HCT116 (cell line): ENCODE results near the gene OVCH2. TPM values are rescaled to one million over a fixed set of nuclear protein-coding genes. Genes with fewer than 3 reads are reported as not detected.

Experiments used
- ATAC-seq: fragments of 200-7000 bp; cut with Tn5 transposase; 2 replicates; pipeline ENCODE4 v1.9.1; 2020; ENCODE audit warnings: mild to moderate bottlenecking, moderate library complexity
- BruUV-seq: library from RNA; stranded (reverse); fragments of 400-500 nt; replicated peaks from 2 replicates; lab custom pipeline; 2021; lab: Mats Ljungman, UMichigan
- CTCF ChIA-PET: fragments of 300-600 bp; sonication (Branson Sonifier 250); formaldehyde crosslinking; loops from one replicate; lab custom pipeline; 2021; ENCODE audit warnings: antibody characterized with exemption; lab: Charles Lee
- POLR2A ChIA-PET: fragments of 300-600, 350-600 bp; sonication (Branson Sonifier 250); formaldehyde crosslinking; loops from one replicate; lab custom pipeline; 2021; ENCODE audit warnings: antibody characterized with exemption; lab: Charles Lee
- RAD21 ChIA-PET, 2 experiments: fragments of 300-600 bp; sonication (Branson Sonifier 250); formaldehyde crosslinking; loops; one replicate each; lab custom pipeline; 2023; ENCODE audit warnings: low total read pairs in 2 of 2; ENCODE audit not compliant: uncharacterized antibody in 2 of 2, unreplicated experiment in 2 of 2, low non-redundant PET in 1 of 2; lab: Charles Lee
- DNase-seq: peaks from one replicate; pipeline ENCODE4 v3.0.0-alpha.2; 2010; ENCODE audit warnings: low read depth, low spot score
- H2AFZ ChIP-seq: fragments of 200-600 bp; shearing (Covaris generic), sonication (generic); 2 replicates; pipeline ENCODE4 v1.6.1; 2017; ENCODE audit warnings: low read depth, mixed run types, mixed read lengths, antibody characterized with exemption, low read length; ENCODE audit not compliant: poor library complexity, severe bottlenecking
- H3K27ac ChIP-seq: 2 replicates; pipeline ENCODE4 v1.5.1; 2012; ENCODE audit warnings: low read depth, low read length
- H3K27me3 ChIP-seq: fragments of 200-600 bp; sonication (generic); 2 replicates; pipeline ENCODE4 v1.6.1; 2016; ENCODE audit warnings: mixed run types, low read length, mixed read lengths; ENCODE audit not compliant: insufficient read depth
- H3K36me3 ChIP-seq, 2 experiments: fragments of 200-500 bp in 1 of 2; fragments of 200-600 bp in 1 of 2; sonication (Bioruptor generic) in 1 of 2; sonication (generic) in 1 of 2; 2 replicates each; pipeline versions ENCODE4 v1.5.1 to v1.6.1; 2014 to 2016; ENCODE audit warnings: low read length in 2 of 2, inconsistent platforms in 1 of 2, mixed read lengths in 1 of 2, mixed run types in 1 of 2; ENCODE audit not compliant: insufficient read depth in 2 of 2, control insufficient read depth in 1 of 2
- H3K4me1 ChIP-seq, 2 experiments: fragments of 200-600 bp in 1 of 2; sonication (generic) in 1 of 2; 2 replicates each; pipeline versions ENCODE4 v1.5.1 to v1.6.1; 2012 to 2017; ENCODE audit warnings: low read length in 2 of 2, inconsistent platforms in 1 of 2, mild to moderate bottlenecking in 1 of 2, mixed read lengths in 1 of 2, mixed run types in 1 of 2, moderate library complexity in 1 of 2; ENCODE audit not compliant: insufficient read depth in 2 of 2, control insufficient read depth in 1 of 2
- H3K4me2 ChIP-seq: fragments of 200-600 bp; sonication (generic); 2 replicates; pipeline ENCODE4 v1.6.1; 2017; ENCODE audit warnings: mixed run types, low read length, mixed read lengths
- H3K4me3 ChIP-seq, 2 experiments: fragments of 200-600 bp in 1 of 2; sonication (generic) in 1 of 2; replicated peaks in 1 of 2; 2 replicates each; pipeline ENCODE4 v1.5.1; 2011 to 2016; ENCODE audit warnings: low read length in 2 of 2, control low read depth in 1 of 2, low read depth in 1 of 2, mild to moderate bottlenecking in 1 of 2, mixed read lengths in 1 of 2, mixed run types in 1 of 2
- H3K79me2 ChIP-seq: fragments of 200-600 bp; sonication (generic); 2 replicates; pipeline ENCODE4 v1.6.1; 2017; ENCODE audit warnings: mild to moderate bottlenecking, mixed run types, low read length, moderate library complexity, mixed read lengths; ENCODE audit not compliant: insufficient read depth
- H3K9ac ChIP-seq: fragments of 200-600 bp; sonication (generic); 2 replicates; pipeline ENCODE4 v1.6.1; 2016; ENCODE audit warnings: low read length, mixed read lengths
- H3K9me2 ChIP-seq: fragments of 200-600 bp; sonication (generic), shearing (Covaris generic); 2 replicates; pipeline ENCODE4 v1.6.1; 2017; ENCODE audit warnings: mixed run types, mild to moderate bottlenecking, moderate library complexity; ENCODE audit not compliant: insufficient read depth
- H3K9me3 ChIP-seq, 2 experiments: fragments of 200-500 bp in 1 of 2; fragments of 200-600 bp in 1 of 2; sonication (Bioruptor generic) in 1 of 2; sonication (generic) in 1 of 2; 2 replicates each; pipeline ENCODE4 v1.6.1; 2014 to 2017; ENCODE audit warnings: low read length in 2 of 2, mixed read lengths in 2 of 2, inconsistent platforms in 1 of 2, low read depth in 1 of 2, mild to moderate bottlenecking in 1 of 2, mixed run types in 1 of 2, moderate library complexity in 1 of 2; ENCODE audit not compliant: control insufficient read depth in 1 of 2, insufficient read depth in 1 of 2
- H4K20me1 ChIP-seq: fragments of 200-600 bp; sonication (generic), shearing (Covaris generic); 2 replicates; pipeline ENCODE4 v1.6.1; 2017; ENCODE audit warnings: mixed run types, mild to moderate bottlenecking, moderate library complexity; ENCODE audit not compliant: insufficient read depth
- ATF3 ChIP-seq: IDR thresholded peaks from 2 replicates; pipeline ENCODE4 v1.6.1; 2012
- CTCF ChIP-seq, 3 experiments: fragments of 200-600 bp in 1 of 3; sonication (generic) in 1 of 3; IDR thresholded peaks in 2 of 3; conservative IDR thresholded peaks in 1 of 3; 2 replicates each; pipeline ENCODE4 v1.5.1; 2012 to 2017; ENCODE audit warnings: low read depth in 2 of 3, low read length in 2 of 3, antibody characterized with exemption in 1 of 3, borderline replicate concordance in 1 of 3, control low read depth in 1 of 3, mild to moderate bottlenecking in 1 of 3, mixed read lengths in 1 of 3, mixed run types in 1 of 3, moderate library complexity in 1 of 3; ENCODE audit not compliant: insufficient read depth in 1 of 3
- EGR1 ChIP-seq: IDR thresholded peaks from 2 replicates; pipeline ENCODE4 v1.6.1; 2012; ENCODE audit warnings: low read depth
- RAD21 ChIP-seq: IDR thresholded peaks from 2 replicates; pipeline ENCODE4 v1.6.1; 2012; ENCODE audit warnings: low read depth, mild to moderate bottlenecking
- TCF7L2 ChIP-seq: IDR thresholded peaks from 2 replicates; pipeline ENCODE4 v1.7.0; 2011; ENCODE audit warnings: borderline replicate concordance, inconsistent platforms; ENCODE audit not compliant: insufficient read depth, insufficient read length; ENCODE audit errors: extremely low read depth
- intact Hi-C: fragments of 100-400 bp; cut with micrococcal nuclease; formaldehyde crosslinking; loops from 2 replicates; pipeline ENCODE4 v1.10.0; 2022
- total RNA-seq: library from RNA; stranded (reverse); gene quantifications from one replicate; pipeline ENCODE4 v1.2.1, GENCODE V29; 2021; ENCODE audit not compliant: unreplicated experiment
- TF ChIP-seq, protein P1 (sequence below): IDR thresholded peaks from 2 replicates; pipeline ENCODE4 v1.6.1; 2011; ENCODE audit warnings: mild to moderate bottlenecking, low read length, moderate library complexity; ENCODE audit not compliant: insufficient replicate concordance; ENCODE audit errors: extremely low read depth

The OVCH2 gene
- total RNA-seq, 1 experiment from 2014 or later = not detected

DNA sequence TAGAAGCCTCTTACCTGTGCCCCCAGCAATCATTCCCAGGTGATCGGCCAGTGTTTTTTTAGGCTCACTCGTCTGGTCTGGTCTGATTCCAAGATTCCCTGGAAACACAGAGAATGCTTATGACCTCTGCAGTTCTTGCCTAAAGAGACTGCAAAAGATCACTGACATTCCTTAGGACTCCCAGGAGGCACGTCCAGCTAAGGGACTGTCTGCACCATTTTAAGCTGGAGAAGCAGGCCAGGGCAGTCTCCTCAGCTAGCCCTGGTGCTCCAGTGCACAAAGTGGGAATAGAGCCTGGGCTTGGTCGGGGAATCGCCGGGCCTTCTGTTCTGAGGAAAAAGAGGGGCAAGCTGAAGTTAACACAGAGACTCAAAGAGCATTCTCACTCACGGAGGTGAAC is 37.8 kb downstream of the OVCH2 start:
- BruUV-seq = no TSS peak
- Histone ChIP-seq H3K9me2 (no peaks in the 10 kb centered on the region), H3K36me3 (no peaks in the 10 kb centered on the region), H3K27me3 (no peaks in the 10 kb centered on the region), H3K9ac (no peak overlapping the region), H3K4me3 (no peak overlapping the region), H4K20me1 (no peaks in the 10 kb centered on the region), H3K4me1 (peaks cover 7 to 13% of the 10 kb centered on the region in 2 experiments; a peak in 2 of 4 replicates), H3K79me2 (no peaks in the 10 kb centered on the region), H3K4me2 (no peak overlapping the region), H2AFZ (no peak overlapping the region), H3K27ac (no peak overlapping the region), H3K9me3 (no peaks in the 10 kb centered on the region)
- TF ChIP-seq RAD21 (no peak), EGR1 (no peak), TCF7L2 (no peak), ATF3 (no peak), CTCF (IDR thresholded peaks at IDR 0.05 in 2 of 3, conservative IDR thresholded peaks at IDR 0.05 in 1 of 3; ENCODE audit: borderline replicate concordance in 1 of 3, insufficient read depth in 1 of 3, low read depth in 2 of 3, low read length in 2 of 3) (no peak)
- TF ChIP-seq, protein P1, sequence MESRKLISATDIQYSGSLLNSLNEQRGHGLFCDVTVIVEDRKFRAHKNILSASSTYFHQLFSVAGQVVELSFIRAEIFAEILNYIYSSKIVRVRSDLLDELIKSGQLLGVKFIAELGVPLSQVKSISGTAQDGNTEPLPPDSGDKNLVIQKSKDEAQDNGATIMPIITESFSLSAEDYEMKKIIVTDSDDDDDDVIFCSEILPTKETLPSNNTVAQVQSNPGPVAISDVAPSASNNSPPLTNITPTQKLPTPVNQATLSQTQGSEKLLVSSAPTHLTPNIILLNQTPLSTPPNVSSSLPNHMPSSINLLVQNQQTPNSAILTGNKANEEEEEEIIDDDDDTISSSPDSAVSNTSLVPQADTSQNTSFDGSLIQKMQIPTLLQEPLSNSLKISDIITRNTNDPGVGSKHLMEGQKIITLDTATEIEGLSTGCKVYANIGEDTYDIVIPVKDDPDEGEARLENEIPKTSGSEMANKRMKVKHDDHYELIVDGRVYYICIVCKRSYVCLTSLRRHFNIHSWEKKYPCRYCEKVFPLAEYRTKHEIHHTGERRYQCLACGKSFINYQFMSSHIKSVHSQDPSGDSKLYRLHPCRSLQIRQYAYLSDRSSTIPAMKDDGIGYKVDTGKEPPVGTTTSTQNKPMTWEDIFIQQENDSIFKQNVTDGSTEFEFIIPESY = no peak
- ATAC-seq (no peak), DNase-seq (no peak)
- ChIA-PET POLR2A (no interaction called here), CTCF (interaction anchor here (1.0 kb wide), 1 partner anchor 97 kb away, joined by 4 read pairs; no protein-coding TSS in a partner anchor), RAD21 (no interaction called here)
- intact Hi-C loops = loop anchor here (5.0 kb wide), 4 partner anchors 156 to 571 kb away; partner anchors contain the start of gene PPFIBP2
